HG03175 (cell line): ENCODE results near the gene PRELID3B.
"Not testable (repeated sequence)": the region's sequence is repeated elsewhere in the genome, so short reads cannot be mapped to it uniquely, and the experiment has no call there.

Experiments used
- ATAC-seq: cut with Tn5 transposase; IDR thresholded peaks from one replicate; pipeline ENCODE4 v1.9.1; 2021; ENCODE audit warnings: mild to moderate bottlenecking, moderate library complexity; ENCODE audit not compliant: unreplicated experiment

Gene PRELID3B

DNA sequence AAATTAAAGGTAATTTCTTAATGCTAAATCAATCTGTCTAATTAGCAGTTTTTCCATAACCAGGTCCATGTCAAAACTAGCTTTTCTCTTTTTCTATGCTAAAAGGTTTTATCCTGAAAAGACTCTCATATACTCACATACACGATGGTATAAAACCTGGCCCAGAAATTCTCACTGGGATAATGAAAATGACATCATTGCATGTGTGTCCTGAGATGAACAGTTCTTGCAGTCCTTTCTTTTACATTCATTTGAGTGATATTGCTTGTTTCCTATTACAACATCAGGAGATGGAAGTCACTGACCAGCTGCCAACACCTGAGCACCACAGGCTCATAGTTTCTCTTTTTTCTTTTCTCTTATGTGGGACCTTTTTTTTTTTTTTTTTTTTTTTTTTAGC lies 7.9 kb upstream of the PRELID3B start:
- no peak for ATAC-seq

DNA sequence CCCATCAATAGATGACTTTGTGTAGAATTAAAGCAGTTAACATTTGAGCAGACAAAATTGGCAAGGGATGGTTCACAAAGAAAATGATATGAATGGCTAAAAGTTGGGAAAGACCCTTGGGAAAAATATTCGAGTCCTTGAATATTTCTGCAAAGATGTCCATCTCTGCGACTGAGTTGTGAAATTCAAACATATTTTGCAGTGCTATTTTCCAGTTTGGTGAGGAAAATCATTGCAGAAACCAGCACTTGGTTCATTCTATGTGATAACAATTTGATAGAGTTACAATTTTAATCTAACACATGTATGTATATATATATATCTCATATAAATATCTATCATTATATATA lies 6.1 kb upstream of the PRELID3B start:
- ATAC-seq = no peak

DNA sequence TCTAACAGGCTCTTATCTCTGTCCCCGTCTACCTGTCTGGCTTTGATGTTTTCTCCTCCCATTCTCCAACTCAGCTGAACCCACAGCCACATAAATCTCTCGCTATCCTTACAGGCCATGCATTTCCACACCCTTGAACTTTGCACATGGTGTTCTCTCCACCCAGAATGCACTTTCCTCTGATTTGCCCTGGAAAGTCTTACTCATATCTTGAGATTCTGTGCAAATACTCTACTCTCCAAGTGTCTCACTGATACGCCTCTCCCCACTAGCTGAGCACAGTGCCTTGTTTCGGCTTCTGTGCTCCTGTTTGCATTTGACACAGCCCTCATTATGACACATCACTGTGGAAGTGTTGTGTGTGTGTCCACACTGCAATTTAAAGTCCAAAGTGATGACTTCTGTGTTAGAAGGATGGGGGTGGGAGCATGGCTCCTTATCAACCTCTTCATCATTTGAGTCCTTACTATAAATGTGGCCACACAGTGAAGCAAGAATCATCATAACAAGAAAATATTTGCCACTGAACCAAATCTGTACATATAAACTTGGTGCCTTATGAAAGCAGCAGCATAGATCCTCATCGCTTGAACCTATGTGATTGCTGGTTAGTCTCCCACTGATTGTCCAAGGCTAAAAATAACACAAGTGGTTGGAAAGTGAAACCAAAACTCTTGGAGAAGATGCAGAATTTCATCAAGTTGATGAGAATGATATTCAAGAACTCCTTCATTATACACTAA lies 5.5 kb upstream of the PRELID3B start:
- no peak for ATAC-seq

DNA sequence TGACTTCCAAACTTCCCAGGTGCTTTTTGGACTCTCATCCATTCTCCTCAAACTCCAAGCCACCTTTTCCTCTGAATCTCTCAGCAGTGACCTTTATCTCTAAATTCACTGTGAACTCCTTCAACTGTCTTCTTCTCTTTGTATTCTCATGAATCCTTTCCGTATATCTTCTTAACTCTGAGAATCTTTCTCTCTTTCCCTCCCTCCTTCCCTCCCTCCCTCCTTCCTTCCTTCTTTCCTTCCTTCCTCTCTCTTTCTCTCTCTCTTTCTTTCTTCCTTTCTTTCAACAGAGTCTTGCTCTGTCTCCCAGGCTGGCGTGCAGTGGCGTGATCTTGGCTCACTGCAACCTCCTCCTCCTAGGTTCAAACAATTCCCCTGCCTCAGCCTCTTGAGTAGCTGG lies 4.3 kb upstream of the PRELID3B start:
- ATAC-seq = no peak

DNA sequence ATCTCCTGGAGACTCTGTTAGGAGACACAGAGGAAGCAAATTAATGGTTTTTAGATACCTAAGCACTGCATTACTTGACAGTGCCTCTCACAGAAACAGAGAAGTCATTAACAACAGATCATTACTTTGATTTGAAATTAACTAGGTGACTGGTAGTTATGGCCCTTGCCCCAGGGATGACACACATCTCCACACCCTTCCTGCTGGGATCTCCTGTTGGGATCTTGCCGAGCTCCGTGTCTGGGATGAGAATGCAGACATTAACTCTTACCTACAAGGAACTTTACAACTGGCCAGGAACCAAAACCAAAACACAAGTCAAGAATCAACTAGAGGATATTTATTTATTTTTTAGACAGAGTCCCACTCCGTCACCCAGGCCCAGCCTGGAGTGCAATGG lies 2.2 kb upstream of the PRELID3B start:
- no peak for ATAC-seq

DNA sequence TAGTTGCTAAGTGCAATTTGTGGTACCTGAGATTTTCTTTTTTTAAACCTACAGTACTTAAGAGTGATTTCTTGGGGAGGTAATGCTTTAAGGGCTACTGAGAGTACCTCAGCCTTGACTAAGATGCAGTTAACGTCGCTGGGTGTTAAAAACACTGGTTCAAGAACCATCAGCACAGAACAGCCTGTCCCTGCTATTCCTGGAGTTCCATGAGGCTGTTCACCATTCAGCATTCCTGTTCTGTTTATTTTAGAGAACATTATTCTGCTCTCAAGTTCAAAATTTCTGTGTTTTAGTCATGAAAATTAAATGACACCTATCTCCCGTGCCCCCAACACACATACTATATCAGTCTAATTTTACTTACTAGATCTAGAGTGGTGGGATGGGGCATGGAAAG lies 1.7 kb upstream of the PRELID3B start:
- no peak for ATAC-seq

DNA sequence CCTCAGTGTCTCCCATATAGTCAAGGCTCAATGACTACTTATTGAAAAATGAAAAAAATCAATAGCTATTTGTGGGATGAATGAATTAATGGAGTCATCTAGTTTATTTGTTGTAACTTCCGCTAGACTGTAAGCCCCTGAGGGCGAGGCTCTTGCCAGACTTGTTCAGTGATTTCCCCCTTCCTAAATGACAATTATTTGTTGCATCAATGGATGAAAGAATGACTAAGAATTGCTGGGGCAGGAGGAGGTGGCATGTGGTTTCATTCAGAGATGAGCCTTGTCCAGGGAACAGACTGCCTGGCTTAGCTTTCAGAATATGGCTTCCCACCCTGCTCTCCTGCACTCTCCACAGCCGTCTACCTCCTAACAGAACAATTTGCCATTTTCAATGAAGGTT lies 1.1 kb upstream of the PRELID3B start:
- ATAC-seq = no peak

DNA sequence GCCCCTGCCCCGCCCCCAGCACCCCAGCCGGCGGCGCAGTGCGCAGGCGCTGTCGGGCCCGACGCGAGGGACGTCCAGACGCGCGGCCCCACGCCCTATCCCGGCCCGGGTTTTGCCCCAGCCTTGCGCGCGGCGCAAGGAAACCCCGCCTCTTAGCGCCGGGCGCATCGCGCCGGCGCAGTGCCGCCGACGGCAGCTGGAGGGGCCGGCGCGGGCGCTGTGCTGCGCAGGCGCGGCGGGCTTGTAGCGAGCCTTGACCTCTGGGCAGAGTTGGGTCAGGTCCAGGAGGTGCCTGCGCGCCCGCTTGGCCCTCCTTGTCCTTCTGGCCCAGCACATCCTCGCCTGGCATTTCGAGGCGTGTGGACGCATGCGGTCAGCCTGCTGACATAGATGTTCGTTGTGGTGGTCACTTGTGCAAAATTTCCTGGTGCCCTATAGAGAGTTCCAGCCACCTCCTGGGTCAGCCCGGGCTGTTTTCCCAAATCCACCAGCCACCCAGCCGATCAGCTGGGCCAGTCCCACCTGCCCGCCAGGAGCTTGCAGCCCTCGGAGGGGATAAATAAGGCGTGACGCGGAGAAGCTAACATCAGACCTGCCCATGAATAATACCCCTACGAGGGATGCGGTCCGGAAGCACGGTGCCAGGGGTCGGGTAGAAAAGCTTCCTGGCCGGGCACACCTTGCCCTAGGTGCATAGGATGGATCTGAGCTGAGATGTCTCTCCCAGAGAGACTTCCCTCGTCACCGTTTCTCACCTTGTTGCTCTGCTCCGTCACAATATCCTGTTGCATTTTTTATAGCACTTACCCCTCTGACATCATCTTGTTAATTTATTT lies 428 bp upstream of the PRELID3B start:
- peak; percentile 93 for ATAC-seq

DNA sequence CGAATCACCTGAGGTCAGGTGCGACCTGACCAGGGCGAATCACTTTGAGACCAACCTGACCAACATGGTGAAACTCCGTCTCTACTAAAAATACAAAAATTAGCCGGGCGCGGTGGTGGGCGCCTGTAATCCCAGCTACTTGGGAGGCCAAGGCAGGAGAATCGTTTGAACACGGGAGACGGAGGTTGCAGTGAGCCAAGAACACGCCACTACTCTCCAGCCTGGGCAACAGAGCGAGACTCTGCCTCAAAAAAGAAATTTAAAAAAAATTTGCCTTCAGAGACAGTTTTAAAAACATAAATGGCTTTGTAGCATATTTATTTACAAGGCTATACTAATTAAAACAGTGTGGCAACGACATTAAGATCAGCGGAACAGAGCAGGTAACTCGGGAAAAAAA lies 1.1 kb downstream of the PRELID3B start:
- ATAC-seq = not testable (repeated sequence)

DNA sequence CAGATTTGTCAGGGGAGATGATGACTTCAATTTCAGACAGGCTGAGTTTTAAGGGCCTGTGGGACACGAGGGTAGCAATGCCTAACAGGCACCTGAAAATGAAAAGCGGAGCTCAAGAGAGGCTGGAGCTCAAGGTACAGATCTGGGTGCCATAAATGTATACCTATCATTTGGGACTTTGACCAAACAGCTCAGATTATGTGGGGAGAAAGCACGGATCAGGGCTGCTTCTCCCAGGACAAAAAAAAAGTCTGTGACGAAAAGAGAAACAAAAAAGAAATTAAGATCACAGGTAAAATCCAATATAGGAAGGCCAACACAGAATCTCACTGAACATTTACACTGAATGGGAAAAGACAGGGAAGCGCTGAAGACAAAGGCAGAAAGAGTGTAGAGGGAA lies 1.9 kb downstream of the PRELID3B start:
- ATAC-seq = no peak

DNA sequence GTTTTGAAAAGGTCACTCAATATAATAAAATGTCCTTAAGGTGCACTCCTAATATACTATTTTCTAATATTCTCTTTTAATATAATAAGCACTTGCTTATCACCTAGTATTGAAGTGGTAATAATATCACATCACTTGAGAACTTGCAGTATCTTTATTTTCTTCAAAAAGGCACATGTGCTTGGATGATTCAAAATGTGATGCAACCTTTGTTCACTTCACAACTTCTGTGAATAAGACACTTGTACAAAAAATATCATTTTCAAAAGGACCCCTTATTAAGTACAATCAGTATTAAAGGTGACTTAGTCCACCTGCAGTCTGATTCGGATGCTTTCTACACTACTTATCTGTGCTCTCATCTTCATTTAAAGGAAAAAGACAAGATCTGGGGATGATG lies 3.4 kb downstream of the PRELID3B start:
- no peak for ATAC-seq

DNA sequence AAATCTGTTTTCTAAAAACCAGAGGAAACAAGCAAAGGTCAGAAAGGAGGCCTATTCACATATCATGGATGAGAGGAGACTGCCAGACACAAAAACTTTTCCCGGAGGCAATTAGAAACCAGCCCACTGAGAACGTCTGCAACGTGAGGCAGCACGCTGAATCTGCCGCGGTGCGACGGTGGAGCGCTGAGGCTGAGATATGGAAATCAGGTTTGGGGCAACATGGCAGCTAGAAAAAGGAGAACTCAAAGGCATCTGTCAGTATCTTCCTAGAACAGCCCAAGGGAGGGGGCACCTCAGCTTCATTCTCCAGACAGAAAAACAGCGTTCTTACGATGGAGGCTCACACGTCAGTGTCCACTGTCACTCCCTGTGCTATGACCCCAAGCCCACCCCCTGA lies 5.2 kb downstream of the PRELID3B start:
- no peak for ATAC-seq

DNA sequence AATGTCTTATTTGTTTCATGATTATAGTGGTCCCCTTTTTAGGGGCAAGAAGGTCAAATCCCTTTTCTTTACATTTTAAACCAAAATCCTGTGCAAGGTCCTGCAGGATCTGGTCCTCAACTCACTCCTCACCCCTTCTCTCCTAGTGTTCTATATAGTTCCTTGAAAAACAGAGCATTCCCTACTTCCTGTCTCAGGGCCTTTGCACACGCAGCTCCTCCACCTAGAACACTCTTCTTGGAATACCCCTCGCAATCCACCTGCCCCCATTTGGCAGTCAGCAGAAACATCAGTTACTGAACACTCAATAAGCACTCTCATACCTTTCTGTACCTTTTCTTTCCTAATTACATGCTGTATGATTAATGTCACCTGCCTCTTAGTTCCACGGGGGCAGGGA lies 7.2 kb downstream of the PRELID3B start:
- no peak for ATAC-seq

DNA sequence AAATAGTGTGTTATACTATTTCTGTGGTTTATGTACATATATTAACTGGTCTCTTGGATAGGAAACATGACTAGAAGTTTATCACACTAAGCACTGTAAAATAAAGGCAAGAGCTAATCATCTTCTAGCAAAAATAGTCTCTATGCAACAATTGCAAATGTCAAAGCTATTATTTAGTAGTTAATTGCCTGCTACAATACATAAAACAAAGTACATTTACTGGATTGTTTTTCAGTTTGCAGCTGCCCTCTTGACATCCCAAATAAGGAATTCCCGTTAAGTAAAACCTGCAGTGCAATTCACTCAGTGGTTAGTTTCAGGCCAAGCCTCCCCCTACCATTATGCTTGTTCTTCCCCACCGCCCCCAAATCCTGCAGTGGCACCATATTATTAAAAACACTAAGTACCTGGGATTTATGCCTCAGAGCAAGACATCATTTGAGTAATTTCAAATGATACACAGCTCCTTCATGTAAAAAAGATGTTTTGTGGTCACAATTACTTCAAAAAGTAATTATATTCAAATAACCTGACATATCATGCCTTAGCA lies 8.9 kb downstream of the PRELID3B start:
- ATAC-seq = no peak

DNA sequence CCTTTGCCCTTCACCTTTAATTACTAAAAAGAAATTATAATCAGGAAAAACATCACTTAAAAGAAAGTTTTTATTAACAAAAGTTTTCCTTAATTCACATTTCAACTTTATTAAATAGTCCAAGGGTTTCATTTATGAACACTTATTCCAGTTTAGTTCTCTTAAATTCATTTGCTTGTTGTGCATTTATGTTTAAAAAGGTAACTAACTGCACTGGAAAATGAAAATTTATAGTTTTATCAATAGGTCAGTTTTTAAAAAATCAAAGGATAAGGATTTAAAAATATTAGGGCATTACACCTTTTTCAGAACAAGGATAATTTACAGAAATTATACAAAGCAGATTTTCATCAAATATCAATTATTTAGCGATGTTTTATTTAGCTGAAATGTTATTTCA lies 9.5 kb downstream of the PRELID3B start:
- no peak for ATAC-seq

DNA sequence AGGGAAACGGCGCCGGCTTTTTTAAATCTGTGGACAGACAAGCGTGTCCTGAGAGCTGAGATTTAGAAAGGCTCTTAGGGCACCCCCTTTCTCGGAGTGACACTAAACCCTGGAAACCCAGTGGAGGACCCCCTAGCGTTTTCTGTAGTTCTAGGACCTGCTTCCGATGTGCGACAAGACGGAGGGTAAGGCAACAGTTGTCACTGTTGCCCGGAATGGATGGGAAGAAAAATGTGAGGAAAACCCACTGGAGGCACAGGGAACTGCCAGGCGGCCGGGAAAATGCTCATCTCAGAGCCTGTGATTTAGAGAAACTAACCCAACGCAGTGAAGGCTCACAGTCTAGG lies 9.9 kb downstream of the PRELID3B start:
- ATAC-seq = no peak

DNA sequence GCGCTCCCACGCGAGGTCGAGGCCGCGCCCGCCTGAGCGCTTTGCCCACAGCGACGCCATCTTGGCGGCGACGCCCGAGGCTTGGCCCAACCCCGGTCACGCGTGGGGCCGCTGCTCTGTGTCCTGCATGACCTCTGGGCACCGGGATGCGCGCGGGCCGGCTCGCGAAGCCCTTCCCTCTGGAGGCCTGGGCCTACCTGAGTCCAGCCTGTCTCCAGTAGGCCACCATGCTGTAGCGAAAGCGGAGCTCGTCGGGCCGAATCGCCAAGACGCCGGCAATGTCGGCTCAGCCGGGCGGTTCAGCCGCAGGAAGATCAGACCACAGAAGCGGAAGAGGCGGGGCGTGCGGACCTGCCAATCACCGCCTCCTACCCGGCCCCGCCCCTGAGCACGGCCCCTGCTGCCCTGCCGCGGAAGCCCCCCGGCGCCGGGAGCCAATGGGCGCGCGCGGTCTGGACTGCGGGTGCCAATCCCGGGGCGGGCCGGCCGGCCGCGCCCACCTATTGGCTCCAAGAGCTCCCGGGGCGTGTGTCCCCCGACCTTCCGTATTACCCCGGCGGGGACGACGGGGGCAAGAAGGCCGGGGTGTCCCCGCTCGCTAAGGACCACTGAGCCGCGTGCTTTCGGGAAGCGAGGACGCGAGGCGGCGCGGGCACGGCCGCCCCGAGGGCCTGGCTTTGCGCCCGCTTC lies 10.4 kb downstream of the PRELID3B start, which contains the start of gene ATP5F1E:
Gene ATP5F1E (minus strand): TSS at position 313 of the 690 bp plus-strand sequence. CDS start 84 bp downstream, at position 229.
- ATAC-seq = peak; percentile 91

DNA sequence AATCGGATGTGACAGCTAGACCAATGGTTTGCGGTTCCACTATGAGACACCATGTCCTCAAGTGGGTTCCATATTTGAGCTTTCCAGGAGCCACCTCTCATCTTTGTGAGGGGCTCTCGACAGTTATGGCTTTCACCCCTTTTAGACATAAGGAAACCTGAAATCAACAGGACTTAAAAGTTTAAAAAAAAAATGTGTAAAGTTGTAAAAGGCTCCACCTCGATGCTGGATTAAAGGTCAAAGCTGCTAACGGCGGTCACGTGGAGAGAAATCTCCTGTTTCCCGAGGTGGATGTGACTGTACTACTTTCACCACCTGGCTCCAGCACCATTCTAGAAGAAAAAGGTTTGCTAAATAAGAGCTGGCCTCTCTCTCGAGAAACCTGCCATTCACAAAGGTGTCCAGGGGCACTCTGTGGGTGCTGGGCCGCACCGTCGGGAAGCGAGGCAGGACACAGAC lies 11.0 kb downstream of the PRELID3B start:
- no peak for ATAC-seq

DNA sequence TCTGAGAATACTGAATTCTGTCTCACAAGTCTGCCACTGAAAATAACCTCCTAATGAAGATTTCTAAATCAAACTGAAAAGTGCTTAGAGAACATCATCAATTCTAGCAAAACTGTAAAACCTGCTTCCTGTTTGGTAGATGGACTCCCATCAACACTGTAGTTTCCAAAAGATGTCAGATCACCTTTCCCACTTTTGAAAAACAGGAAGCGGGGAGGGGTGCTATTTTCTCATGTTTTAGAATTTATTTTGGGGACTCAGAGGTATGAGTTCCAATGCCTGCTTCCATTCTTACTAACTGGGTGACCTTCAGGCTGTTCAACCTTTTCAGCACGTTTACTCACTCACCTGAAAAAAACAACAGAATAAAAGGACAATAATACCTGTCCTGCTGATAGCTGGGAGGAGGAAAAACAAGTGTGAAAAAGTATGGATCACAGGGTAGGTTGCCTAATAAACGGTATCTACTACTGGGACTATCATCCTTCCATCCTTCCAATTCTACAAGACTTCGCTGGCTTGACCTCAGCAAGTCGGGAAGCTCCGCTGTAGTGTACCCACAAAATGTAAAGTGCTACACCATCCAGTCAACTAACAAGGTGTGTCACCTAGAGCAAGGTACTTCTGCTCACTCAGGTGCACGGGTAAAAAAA lies 11.5 kb downstream of the PRELID3B start:
- ATAC-seq = no peak

DNA sequence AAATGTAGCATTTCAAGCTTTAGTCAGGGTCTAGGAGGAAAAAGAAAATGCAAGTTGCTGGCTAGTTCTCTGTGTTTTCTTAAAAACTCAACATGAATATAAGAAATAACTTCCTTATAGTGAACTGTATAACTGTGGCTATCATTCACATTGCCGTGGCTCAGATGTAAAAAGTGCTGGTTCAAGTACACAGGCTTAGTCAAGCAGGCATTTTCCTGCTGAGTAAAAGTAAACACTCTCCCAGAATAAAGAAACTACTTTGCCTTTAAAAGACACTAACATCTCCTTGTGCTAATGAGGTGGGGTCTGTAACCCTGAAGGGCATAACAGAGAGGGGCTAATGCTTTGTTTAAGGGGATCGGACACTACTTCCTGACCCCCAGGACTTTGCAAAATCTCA lies 13.8 kb downstream of the PRELID3B start:
- ATAC-seq = no peak

DNA sequence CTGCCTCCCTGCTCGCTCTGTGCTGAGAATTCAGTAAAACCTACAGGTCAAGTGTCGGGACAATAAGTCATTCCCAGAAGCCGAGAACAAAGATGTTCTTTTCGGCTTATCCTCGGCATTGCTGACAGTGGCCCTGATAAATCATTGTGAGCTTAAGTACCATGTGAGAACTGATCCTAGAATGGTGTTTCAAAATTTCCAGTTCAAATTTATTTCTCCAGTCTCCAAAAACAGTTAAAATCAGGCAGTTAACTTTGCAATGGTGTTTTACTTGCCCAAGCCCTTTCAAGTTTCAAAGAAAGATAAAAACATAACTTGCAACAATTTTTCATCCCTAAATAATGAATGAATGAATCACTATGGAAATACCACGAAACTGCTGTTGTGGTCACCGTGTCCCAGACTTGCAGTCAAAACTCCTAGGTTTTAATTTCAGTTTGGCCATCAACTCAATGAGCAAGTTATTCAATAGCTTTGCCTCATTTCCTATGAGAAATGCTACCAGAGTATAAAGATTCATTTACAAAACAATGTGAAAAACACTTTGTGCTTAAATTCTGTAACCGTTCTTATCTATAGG lies 14.8 kb downstream of the PRELID3B start:
- ATAC-seq = no peak
